Measurements from ENCODE around the gene FLNB.

FLNB gene

DNA sequence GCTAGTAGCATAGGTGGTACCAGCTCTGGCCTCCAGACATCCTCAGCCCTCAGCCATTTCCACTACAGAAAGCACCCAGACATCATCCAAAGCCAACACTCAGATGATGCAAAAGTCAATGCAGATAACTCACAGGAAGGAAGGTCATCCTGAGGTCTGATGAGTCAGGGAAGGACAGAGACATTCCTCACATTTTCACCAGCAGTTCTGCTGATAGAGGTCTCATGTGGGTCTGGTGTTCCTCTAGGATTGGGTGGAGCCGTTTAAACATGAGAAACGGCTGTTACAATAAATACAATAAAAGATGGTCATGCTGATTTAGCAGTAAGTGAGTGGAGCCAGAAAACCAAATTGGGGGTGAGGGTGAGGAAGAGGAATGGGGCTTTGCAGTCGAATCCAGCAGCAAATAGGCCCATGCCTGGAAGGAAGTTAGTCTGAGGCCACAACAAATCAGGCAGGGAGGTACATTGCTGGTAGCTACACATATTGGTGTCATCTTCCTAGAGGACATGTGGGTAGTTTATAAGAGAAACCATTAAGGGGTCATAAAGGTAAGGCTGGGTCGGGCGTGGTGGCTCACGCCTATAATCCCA is 33.3 kb upstream of the FLNB start:
- Mint-ChIP-seq H3K36me3 (ENCODE audit: low read depth) (no peaks in the 10 kb centered on the region), H3K4me3 (no peak overlapping the region), H3K4me1 (peaks cover 33% of the 10 kb centered on the region)

DNA sequence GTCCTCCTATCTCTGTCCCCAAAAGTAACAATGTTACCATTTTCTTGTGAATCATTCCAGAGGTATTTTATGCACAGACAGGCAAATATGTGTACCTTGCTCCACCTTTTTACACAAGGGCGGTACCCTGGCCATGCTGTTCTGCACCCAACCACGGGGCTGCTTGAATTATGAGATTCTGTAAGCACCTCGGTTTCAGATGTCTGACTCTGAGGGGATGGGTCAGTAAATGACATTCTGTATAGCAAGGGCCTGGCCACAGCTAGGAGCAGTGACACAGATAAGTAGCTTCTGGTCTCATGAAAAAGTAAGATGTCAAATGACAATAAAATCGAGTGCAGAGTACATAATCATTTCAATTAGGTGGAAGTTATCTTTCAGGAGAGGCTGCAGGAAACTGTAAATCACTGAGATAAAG is 30.4 kb upstream of the FLNB start:
- Mint-ChIP-seq H3K4me1 (peaks cover 16% of the 10 kb centered on the region), H3K36me3 (ENCODE audit: low read depth) (no peaks in the 10 kb centered on the region), H3K27me3 (ENCODE audit: low read depth) (peaks cover 3% of the 10 kb centered on the region), H3K4me3 (no peak overlapping the region), H3K27ac (peak overlapping the region; percentile 29 to 73 (median 48)), H3K9me3 (no peaks in the 10 kb centered on the region)
- TF ChIP-seq, protein P1, sequence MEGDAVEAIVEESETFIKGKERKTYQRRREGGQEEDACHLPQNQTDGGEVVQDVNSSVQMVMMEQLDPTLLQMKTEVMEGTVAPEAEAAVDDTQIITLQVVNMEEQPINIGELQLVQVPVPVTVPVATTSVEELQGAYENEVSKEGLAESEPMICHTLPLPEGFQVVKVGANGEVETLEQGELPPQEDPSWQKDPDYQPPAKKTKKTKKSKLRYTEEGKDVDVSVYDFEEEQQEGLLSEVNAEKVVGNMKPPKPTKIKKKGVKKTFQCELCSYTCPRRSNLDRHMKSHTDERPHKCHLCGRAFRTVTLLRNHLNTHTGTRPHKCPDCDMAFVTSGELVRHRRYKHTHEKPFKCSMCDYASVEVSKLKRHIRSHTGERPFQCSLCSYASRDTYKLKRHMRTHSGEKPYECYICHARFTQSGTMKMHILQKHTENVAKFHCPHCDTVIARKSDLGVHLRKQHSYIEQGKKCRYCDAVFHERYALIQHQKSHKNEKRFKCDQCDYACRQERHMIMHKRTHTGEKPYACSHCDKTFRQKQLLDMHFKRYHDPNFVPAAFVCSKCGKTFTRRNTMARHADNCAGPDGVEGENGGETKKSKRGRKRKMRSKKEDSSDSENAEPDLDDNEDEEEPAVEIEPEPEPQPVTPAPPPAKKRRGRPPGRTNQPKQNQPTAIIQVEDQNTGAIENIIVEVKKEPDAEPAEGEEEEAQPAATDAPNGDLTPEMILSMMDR (IDR thresholded peaks at IDR 0.05; ENCODE audit: unreplicated experiment in 3 of 3): no peak

More for the DNA sequence above, 33.3 kb upstream of the FLNB start:
- TF ChIP-seq, protein P1 (IDR thresholded peaks at IDR 0.05; ENCODE audit: unreplicated experiment in 3 of 3): no peak
- no peaks in the 10 kb centered on the region for H3K9me3 Mint-ChIP-seq
- peak overlapping the region; percentile 9 to 73 (median 72) for H3K27ac Mint-ChIP-seq
- H3K27me3 Mint-ChIP-seq (ENCODE audit: low read depth): peaks cover 10% of the 10 kb centered on the region

DNA sequence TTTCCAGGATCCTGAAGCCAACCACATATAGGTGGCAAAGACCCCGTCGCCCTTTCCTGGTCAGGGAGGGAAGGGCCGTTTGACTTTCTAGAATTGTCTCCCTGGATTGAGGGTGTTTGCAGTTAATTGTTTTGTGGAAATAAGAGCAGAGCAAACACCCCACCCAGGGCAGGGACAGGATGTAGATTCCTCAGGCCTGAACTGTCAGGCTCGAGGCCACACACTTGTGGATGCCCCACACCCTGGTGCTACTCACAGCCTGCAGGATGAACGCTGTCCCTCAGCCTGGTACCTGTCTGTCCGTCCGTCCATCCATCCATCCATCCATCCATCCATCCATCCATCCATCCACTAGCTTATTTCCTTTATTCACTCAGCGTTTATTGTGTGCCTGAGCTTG is 29.9 kb upstream of the FLNB start:
- Mint-ChIP-seq H3K4me3 (no peak overlapping the region), H3K9me3 (no peaks in the 10 kb centered on the region)

DNA sequence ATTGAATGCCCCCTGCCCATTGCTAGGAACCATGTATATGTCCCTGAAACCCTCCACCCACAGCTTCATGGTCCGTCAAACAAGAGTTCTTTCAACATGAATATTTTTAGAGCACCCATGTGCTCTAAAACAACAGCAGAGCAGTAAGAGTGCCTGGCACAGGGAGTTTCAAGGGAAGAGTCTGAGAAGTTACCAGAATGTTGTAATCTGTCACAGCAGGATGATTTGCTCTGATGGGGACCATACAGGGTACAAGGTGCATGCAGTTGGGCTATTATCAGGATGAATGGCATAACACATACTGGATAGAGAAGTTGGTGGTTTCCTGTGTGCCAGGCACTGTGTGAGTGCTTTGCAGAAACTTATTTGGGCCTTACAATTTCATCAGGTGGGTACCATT is 27.8 kb upstream of the FLNB start:
- H3K36me3 Mint-ChIP-seq (ENCODE audit: low read depth): no peaks in the 10 kb centered on the region
- no peaks in the 10 kb centered on the region for H3K27me3 Mint-ChIP-seq (ENCODE audit: low read depth)
- H3K9me3 Mint-ChIP-seq: no peaks in the 10 kb centered on the region
- H3K4me1 Mint-ChIP-seq: peaks cover 15% of the 10 kb centered on the region
- H3K27ac Mint-ChIP-seq: no peak overlapping the region
- TF ChIP-seq, protein P1 (IDR thresholded peaks at IDR 0.05; ENCODE audit: unreplicated experiment in 3 of 3): no peak
- H3K4me3 Mint-ChIP-seq: no peak overlapping the region

More for the DNA sequence above, 29.9 kb upstream of the FLNB start:
- TF ChIP-seq, protein P1 (IDR thresholded peaks at IDR 0.05; ENCODE audit: unreplicated experiment in 3 of 3): no peak
- no peaks in the 10 kb centered on the region for H3K36me3 Mint-ChIP-seq (ENCODE audit: low read depth)
- H3K4me1 Mint-ChIP-seq: peaks cover 13% of the 10 kb centered on the region
- H3K27me3 Mint-ChIP-seq (ENCODE audit: low read depth): peaks cover 3% of the 10 kb centered on the region
- H3K27ac Mint-ChIP-seq: peak overlapping the region in 2 of 3 experiments; percentile 29 to 73

DNA sequence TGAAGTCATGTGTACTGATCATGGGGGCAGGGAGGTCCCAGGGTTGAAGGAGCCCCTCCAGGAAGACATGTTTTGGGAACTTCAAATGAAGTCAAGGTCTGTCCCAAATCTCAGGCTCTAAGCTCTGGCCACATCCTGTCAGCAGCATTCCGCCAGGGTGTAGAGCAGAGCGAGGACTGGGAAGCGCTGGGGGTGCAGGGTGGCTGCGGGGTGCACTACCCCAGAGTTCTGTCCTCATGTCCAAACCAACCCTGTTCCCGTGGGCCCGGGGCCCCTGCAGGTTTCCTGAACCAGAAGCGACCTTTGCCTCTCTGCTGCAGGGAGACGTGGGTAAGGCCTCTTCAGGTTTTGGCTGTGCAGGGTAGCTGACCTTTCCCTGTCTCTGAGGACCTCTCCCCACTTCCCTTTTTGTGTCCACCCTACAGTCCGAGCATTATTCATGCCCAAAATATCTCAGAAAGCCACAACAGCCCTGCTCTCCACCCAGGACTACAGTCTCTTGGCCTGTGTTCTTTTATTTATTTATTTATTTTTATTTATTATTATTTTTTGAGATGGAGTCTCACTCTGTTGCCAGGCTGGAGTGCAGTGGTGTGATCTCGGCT is 26.6 kb upstream of the FLNB start:
- Mint-ChIP-seq H3K36me3 (ENCODE audit: low read depth) (no peaks in the 10 kb centered on the region), H3K9me3 (no peaks in the 10 kb centered on the region), H3K27me3 (ENCODE audit: low read depth) (no peaks in the 10 kb centered on the region), H3K4me3 (no peak overlapping the region), H3K4me1 (peaks cover 15% of the 10 kb centered on the region), H3K27ac (no peak overlapping the region)
- TF ChIP-seq, protein P1 (IDR thresholded peaks at IDR 0.05; ENCODE audit: unreplicated experiment in 3 of 3): no peak
